GM19043 (cell line): ENCODE results near the gene POLR1H.

Experiments
- ATAC-seq: cut with Tn5 transposase; IDR thresholded peaks from one replicate; pipeline ENCODE4 v1.9.1; 2021; ENCODE audit warnings: low read depth; ENCODE audit not compliant: unreplicated experiment

POLR1H gene

GRCh38 chr6:30061858-30062458 lies 893 bp downstream of the POLR1H start:
- peak; percentile 34 for ATAC-seq

- no peak for ATAC-seq
Measured at GRCh38 chr6:30062471-30063178, 1.6 kb downstream of the POLR1H start.

GRCh38 chr6:30063315-30063714 lies 2.2 kb downstream of the POLR1H start:
- no peak for ATAC-seq

- ATAC-seq = no peak
Measured at GRCh38 chr6:30066082-30066481, 5.0 kb downstream of the POLR1H start.

GRCh38 chr6:30066577-30067459 lies 5.8 kb downstream of the POLR1H start, which contains the start of gene PPP1R11:
Gene PPP1R11 (plus strand): TSS chr6:30067198. CDS start chr6:30067411, 213 bp downstream.
- ATAC-seq = peak; percentile 95

GRCh38 chr6:30067460-30068139 lies 6.5 kb downstream of the POLR1H start:
- no peak for ATAC-seq

- ATAC-seq = no peak
Measured at GRCh38 chr6:30071081-30071818, 10.2 kb downstream of the POLR1H start.

- ATAC-seq = no peak
Measured at GRCh38 chr6:30071858-30072257, 10.8 kb downstream of the POLR1H start.

- ATAC-seq = no peak
Measured at GRCh38 chr6:30073489-30074235, 12.6 kb downstream of the POLR1H start.

- no peak for ATAC-seq
Measured at GRCh38 chr6:30074331-30075093, 13.4 kb downstream of the POLR1H start.

- no peak for ATAC-seq
Measured at GRCh38 chr6:30075094-30075789, 14.2 kb downstream of the POLR1H start, which contains the start of gene RNF39. Gene RNF39 (minus strand): TSS chr6:30075769. CDS start chr6:30075585, 184 bp downstream.

GRCh38 chr6:30075790-30076732 lies 15.0 kb downstream of the POLR1H start:
- ATAC-seq = no peak

- ATAC-seq = no peak
Measured at GRCh38 chr6:30077218-30077617, 16.2 kb downstream of the POLR1H start.

- no peak for ATAC-seq
Measured at GRCh38 chr6:30087876-30088275, 26.8 kb downstream of the POLR1H start.

GRCh38 chr6:30091577-30092381 lies 30.7 kb downstream of the POLR1H start:
- no peak for ATAC-seq
